GM21529 (cell line): Measurements from ENCODE around the gene GIPC2.
"Not testable (repeated sequence)": the region's sequence is repeated elsewhere in the genome, so short reads cannot be mapped to it uniquely, and the experiment has no call there.

Source experiments
- ATAC-seq: cut with Tn5 transposase; IDR thresholded peaks from one replicate; pipeline ENCODE4 v1.9.1; 2021; ENCODE audit not compliant: unreplicated experiment

Gene GIPC2

GRCh38 chr1:78064886-78065285 lies 19.1 kb downstream of the GIPC2 start:
- ATAC-seq = not testable (repeated sequence)

DNA sequence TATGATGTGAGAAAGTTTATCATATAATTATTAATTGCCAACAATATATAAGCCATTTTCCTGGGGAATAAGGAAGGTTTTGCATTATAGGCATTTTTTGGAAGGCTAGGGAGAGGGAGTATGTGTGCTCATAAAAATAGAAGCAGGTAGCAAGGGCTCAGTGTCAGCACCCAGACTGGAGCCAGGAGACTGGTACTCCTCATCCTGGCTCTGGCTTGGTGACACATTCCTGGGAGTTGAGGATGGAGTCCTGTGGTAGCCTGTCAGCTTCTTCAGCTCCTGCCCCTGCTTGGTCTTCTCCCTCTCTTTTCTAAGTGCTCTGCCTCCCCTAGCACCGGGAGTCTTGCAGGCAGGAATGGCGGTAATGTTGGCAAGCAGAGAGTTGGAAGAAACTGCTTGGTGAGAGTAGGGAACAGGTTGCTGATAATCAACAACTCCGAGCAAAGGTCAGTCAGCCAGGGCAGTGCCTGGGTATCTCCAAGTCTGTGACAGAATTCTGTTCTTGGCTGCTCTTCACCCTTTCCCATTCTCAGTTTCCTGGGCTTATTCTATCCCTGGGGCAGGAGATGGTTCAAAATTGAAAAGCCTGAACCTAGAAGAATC lies 23.0 kb downstream of the GIPC2 start:
- no peak for ATAC-seq

DNA sequence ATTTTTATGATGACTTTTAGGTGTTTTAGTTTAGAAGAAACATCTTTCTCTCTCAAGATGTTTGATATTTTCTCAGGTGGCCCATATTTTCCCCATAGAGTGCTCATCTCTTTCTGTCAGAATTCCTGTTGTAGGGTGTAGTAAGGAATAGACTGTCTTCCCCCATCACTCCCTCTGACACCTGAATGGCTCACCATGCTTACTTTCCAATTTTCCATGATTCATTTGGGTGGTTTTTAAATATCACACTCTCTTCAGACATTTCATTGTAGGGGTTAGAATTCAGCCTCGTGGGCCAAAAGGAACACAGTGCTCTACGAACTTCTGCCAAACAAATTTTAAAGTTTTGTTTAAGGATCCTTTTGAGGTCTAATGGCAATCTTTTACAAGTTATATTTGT lies 24.0 kb downstream of the GIPC2 start:
- no peak for ATAC-seq

DNA sequence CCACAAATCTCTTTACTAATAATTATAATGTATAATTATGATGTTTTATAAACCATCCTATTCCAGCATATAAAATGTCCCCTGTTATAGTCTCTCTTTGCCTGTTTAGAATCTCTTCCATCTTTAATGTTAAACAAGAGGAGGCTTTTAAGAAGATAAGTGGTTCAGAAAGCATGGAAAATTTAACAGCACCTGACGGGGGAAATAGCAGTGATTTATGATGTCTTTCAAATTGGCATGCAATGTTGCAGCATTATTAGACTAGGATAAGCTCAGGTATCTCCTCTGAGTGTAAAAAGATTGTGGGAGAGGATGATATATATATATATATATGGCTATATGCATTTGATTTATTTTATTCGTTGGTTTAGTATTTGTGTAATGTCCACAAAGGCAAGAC lies 24.4 kb downstream of the GIPC2 start:
- no peak for ATAC-seq

GRCh38 chr1:78070758-78071157 lies 25.0 kb downstream of the GIPC2 start:
- ATAC-seq = peak; percentile 76

GRCh38 chr1:78071696-78072095 lies 25.9 kb downstream of the GIPC2 start:
- no peak for ATAC-seq

- ATAC-seq = no peak
Measured at GRCh38 chr1:78072216-78072615, 26.4 kb downstream of the GIPC2 start.

DNA sequence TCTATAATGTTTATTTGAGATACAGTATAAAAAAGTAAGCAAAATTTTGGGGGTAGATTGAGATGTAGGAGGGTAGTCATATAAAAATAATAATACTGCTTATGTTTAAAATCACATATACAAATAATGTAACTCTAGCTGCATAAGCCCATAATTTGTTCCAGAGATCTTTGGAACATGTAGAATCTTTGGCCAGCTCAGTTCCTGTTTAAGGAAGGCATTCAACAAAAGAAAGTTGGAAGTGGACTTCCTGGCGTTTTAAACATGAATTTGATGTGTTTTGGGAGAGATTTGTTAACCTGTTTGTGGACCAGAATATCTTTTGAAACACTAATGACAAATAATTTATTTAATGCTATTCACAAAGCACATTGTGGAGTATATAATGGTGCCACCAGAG lies 27.7 kb downstream of the GIPC2 start:
- ATAC-seq = no peak

DNA sequence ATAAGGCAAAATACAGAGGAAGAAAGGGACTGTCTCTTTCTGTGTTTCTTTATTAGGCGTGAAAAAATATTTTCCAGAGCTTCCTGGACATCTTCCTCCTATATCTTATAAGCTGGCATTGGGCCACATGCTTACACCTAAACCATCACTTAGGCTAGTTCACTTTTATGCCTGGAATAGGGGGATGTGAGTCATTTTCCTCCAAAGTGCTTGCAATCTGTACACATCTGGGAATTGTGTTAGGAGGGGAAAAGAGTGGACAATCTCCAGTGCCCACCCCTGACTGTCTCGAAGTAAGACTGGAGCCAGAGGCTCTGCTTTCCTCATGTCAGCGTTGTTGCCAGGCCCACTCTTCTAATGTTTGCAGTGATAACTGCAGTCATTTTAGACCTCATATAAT lies 29.9 kb downstream of the GIPC2 start:
- ATAC-seq = no peak

DNA sequence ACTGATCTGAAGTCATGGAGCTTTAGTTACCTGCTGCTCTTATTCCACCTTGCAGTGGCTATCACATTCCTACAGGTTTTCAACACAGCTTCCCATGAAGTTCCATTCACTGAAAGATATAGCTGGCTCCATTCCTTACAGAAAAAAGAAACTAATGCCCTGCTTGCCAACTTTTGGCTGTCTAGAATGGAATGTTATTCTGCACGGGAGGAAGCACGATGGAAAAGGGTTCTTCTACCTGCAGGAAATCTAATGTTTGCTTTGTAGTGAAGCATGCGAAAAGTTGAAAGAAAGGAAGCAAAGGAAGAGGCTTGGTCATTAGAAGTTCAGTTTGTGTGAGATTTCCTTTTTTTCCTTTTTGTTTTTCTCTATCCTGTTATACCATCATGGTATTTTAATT lies 32.6 kb downstream of the GIPC2 start:
- ATAC-seq = no peak

DNA sequence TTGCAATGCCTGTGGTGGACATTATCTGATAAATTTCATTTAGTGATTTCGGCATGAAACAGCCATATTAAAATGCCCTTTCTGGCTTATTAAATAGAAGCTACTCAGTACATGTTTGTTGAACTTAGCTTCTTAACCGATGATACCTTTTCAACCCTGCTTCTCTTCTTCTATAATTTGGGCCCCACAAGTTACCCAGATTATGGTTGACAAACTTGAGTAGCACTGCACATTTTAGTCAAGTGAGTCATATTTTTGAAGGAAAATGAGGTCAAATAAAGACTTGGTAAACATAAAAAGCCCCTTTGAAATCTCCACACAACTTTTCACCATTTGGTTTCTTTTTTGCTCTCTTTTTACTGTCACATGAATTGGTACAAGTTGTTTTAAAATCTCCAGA lies 33.8 kb downstream of the GIPC2 start:
- no peak for ATAC-seq

DNA sequence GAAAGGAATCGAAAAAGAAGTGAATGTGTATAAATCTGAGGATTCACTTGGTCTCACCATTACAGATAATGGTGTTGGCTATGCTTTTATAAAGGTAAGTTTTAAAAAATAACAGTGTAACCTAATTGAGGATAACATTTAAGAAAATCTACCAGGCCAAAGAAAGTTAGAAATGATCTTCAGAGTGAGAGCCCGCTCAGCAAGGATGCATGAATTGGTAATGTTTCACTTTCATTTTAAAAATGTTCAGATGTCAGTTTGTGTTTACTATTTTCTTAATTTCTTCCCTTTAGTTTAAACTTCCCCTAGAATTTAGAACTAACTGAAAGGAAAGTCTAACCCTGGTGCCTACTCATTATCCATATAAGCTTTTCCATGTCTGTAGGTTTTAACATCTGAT lies 35.0 kb downstream of the GIPC2 start:
- ATAC-seq = no peak

DNA sequence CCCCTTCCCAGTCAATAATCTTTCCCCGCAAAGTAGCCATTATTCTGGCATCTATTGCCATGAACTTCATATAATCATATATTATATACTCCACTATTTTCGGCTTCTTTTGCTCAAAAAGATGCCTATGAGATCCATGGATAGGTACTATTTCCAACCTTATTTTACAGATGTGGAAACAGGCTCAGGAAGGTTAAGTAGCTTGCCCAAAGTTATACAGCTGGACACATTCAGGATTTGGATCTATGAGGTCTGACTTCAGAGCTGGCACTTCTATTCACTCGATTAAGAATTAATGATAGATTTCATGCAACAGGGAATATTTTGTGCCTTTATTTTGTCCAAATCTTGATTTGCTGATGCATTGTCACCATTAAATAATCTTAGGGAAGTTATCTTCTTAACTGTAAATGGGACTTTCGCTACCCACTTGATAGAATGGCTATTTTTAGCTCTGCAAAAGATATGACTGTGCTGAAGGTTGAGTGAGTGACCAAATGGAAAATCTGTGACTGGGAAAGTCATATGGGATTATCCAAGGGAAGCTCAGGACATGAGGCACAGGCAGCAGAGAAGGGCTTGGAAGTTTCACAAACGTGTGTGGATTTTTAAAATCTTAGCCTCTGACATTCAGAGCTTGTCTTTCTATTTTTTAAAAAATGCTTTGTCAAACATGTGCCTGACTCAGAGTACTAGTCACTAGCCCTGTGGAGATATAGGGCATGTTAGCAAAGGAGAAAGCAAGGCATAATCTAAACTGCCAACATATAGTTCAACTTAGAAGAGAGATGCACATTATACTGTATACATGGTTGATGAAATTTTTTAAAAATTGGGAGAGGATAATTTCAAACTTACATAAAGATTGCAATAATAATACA lies 36.5 kb downstream of the GIPC2 start:
- ATAC-seq = no peak

- ATAC-seq = not testable (repeated sequence)
Measured at GRCh38 chr1:78084639-78085038, 38.9 kb downstream of the GIPC2 start.

DNA sequence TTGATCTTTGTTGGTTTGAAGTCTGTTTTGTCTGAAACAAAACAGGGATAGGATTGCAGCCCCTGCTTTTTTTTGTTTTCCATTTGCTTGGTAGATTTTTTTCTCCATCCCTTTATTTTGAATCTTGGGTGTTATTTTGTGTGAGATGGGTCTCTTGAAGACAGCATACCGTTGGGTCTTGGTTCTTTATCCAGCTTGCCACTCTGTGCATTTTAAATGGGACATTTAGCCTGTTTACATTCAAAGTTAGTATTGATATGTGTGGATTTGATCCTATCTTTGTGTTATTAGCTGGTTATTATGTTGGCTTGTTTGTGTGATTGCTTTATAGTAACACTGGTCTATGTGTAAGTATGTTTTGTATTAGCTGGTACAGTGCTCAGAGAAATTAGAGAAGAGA lies 40.9 kb downstream of the GIPC2 start:
- ATAC-seq = no peak

- ATAC-seq = no peak
Measured at GRCh38 chr1:78088015-78088414, 42.2 kb downstream of the GIPC2 start.

- ATAC-seq = no peak
Measured at GRCh38 chr1:78088486-78088885, 42.7 kb downstream of the GIPC2 start.

- ATAC-seq = no peak
Measured at GRCh38 chr1:78089010-78089409, 43.2 kb downstream of the GIPC2 start.

DNA sequence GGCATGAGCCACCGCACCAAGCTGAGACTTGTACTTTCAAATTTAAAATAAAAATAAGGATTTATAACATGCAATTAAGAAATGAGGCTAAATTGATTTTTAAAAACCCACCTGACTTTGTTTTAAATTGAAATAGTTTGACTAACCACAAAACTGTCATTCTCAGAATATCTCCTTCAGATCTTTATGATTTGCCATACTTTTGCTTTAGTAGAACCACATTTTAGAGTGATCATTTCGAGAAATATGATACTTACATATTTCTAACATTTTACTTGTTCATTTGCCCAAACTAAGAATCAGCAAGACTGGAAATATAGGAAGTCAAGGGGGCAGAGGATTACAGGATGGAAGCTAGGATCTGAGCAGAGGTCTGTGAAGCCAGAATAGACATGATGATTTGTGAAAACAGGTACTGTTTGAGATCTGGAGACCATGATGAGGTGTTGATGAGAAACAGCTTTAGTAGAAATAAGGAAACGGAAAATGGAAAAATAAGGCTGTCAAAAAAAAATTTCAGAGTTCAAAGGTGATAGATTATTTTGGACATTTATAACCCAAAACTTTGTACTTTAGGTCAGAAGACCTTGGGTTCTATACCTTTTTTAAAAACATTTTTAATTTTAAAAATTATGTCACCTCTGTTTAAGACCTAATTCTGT lies 44.8 kb downstream of the GIPC2 start:
- ATAC-seq = no peak

- no peak for ATAC-seq
Measured at GRCh38 chr1:78091215-78091813, 45.5 kb downstream of the GIPC2 start.

- no peak for ATAC-seq
Measured at GRCh38 chr1:78091886-78092285, 46.1 kb downstream of the GIPC2 start.

DNA sequence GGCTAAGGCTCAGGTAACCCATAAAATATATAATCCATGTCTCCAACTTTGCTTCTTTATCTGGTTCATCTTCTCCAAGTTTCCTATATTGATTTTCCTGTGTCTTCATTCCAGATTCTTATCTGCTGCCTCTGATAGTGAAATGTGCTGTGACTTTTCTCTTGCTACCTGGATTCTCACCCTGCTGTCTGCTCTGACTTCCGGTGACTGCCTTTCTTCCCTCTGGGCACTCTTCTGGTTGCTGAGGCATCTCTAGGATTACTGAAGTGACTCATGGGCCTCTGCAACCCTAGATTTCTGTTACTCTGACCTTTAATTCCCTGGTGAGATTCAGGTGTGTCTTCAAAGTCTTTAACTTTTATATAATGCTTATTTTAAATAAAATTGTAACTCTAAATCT lies 46.9 kb downstream of the GIPC2 start:
- no peak for ATAC-seq
